Measurements from ENCODE around the gene SLC5A7. TPM values are rescaled to one million over a fixed set of nuclear protein-coding genes. Genes with fewer than 3 reads are reported as not detected.

SLC5A7 gene
- total and polyA plus RNA-seq, 4 donors = 0.06 to 2.1 (median 0.44) TPM

DNA sequence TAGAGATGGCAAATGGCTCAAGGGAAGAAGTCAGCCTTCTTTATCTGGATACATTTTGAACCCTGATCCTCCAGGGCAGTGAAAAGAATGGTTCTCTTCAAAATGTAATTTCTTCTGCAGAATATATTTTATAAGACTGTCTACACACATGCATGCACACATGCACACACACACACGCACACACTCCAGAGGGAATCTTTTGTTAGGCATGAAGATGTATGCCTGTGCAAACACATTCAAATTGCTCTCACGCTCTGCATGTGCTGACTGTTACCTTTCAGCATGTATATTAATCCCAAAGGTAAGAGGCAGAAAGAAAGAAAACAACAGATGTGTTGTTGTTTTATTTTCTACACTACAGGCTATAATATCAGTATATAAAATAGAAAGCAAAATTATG is 43.2 kb downstream of the SLC5A7 start:
- no peak overlapping the region for H3K27ac ChIP-seq (ENCODE audit: low read depth in 1 of 2, low read length in 1 of 2)
- WGBS, 2 donors = 87 to 92% methylated on average over 2 of the region's 2 CpGs
- no peaks in the 10 kb centered on the region for H3K27me3 ChIP-seq (ENCODE audit: control insufficient read depth in 3 of 3, insufficient read depth in 3 of 3, low read length in 2 of 3)
- no peak overlapping the region for H3K9ac ChIP-seq (ENCODE audit: insufficient read depth in 1 of 2, low read length in 2 of 2)
- no peak overlapping the region for H3K4me3 ChIP-seq
- ATAC-seq (ENCODE audit: insufficient read depth, low FRiP score) = no peak
- H3K9me3 ChIP-seq (ENCODE audit: control insufficient read depth in 4 of 4, insufficient read depth in 3 of 4, low read length in 3 of 4) = no peaks in the 10 kb centered on the region
- peak in 2 of 3 donors; percentile 6 to 18 for DNase-seq
- peaks cover 0 to 13% (median 0%) of the 10 kb centered on the region in 5 donors for H3K4me1 ChIP-seq (ENCODE audit: control insufficient read depth in 5 of 5, insufficient read depth in 5 of 5, low read length in 5 of 5)
- H3K36me3 ChIP-seq (ENCODE audit: control insufficient read depth in 4 of 4, insufficient read depth in 4 of 4, low read length in 4 of 4) = no peaks in the 10 kb centered on the region
- TF ChIP-seq, protein P1, sequence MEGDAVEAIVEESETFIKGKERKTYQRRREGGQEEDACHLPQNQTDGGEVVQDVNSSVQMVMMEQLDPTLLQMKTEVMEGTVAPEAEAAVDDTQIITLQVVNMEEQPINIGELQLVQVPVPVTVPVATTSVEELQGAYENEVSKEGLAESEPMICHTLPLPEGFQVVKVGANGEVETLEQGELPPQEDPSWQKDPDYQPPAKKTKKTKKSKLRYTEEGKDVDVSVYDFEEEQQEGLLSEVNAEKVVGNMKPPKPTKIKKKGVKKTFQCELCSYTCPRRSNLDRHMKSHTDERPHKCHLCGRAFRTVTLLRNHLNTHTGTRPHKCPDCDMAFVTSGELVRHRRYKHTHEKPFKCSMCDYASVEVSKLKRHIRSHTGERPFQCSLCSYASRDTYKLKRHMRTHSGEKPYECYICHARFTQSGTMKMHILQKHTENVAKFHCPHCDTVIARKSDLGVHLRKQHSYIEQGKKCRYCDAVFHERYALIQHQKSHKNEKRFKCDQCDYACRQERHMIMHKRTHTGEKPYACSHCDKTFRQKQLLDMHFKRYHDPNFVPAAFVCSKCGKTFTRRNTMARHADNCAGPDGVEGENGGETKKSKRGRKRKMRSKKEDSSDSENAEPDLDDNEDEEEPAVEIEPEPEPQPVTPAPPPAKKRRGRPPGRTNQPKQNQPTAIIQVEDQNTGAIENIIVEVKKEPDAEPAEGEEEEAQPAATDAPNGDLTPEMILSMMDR (IDR thresholded peaks at IDR 0.05; ENCODE audit: control extremely low read depth, extremely low read depth) = no peak

- Histone ChIP-seq H3K27me3 (ENCODE audit: control insufficient read depth in 3 of 3, insufficient read depth in 3 of 3, low read length in 2 of 3) (no peaks in the 10 kb centered on the region), H3K9ac (ENCODE audit: insufficient read depth in 1 of 2, low read length in 2 of 2) (no peak overlapping the region), H3K27ac (ENCODE audit: low read depth in 1 of 2, low read length in 1 of 2) (no peak overlapping the region), H3K4me1 (ENCODE audit: control insufficient read depth in 5 of 5, insufficient read depth in 5 of 5, low read length in 5 of 5) (peaks cover 0 to 13% (median 0%) of the 10 kb centered on the region in 5 donors), H3K9me3 (ENCODE audit: control insufficient read depth in 4 of 4, insufficient read depth in 3 of 4, low read length in 3 of 4) (no peaks in the 10 kb centered on the region), H3K4me3 (no peak overlapping the region), H3K36me3 (ENCODE audit: control insufficient read depth in 4 of 4, insufficient read depth in 4 of 4, low read length in 4 of 4) (no peaks in the 10 kb centered on the region)
- DNase-seq = peak in 2 of 3 donors; percentile 49 to 70
- TF ChIP-seq, protein P1 (IDR thresholded peaks at IDR 0.05; ENCODE audit: control extremely low read depth, extremely low read depth) = no peak
- ATAC-seq (ENCODE audit: insufficient read depth, low FRiP score) = no peak
- 61 to 75% methylated on average over 2 of the region's 2 CpGs for WGBS, 2 donors
Measured at GRCh38 chr2:108029912-108030311, 43.6 kb downstream of the SLC5A7 start.

- Histone ChIP-seq H3K9me3 (ENCODE audit: control insufficient read depth in 4 of 4, insufficient read depth in 3 of 4, low read length in 3 of 4) (no peaks in the 10 kb centered on the region), H3K36me3 (ENCODE audit: control insufficient read depth in 4 of 4, insufficient read depth in 4 of 4, low read length in 4 of 4) (no peaks in the 10 kb centered on the region), H3K27ac (ENCODE audit: low read depth in 1 of 2, low read length in 1 of 2) (no peak overlapping the region), H3K27me3 (ENCODE audit: control insufficient read depth in 3 of 3, insufficient read depth in 3 of 3, low read length in 2 of 3) (no peaks in the 10 kb centered on the region), H3K4me3 (no peak overlapping the region), H3K9ac (ENCODE audit: insufficient read depth in 1 of 2, low read length in 2 of 2) (no peak overlapping the region), H3K4me1 (ENCODE audit: control insufficient read depth in 5 of 5, insufficient read depth in 5 of 5, low read length in 5 of 5) (peaks cover 0 to 13% (median 0%) of the 10 kb centered on the region in 5 donors)
- TF ChIP-seq, protein P1 (IDR thresholded peaks at IDR 0.05; ENCODE audit: control extremely low read depth, extremely low read depth) = no peak
- ATAC-seq (ENCODE audit: insufficient read depth, low FRiP score) (no peak), DNase-seq (no peak)
- 95 to 100% methylated on average over 19 to 23 of the region's 23 CpGs for WGBS, 2 donors
Measured at GRCh38 chr2:108031471-108031941, 45.2 kb downstream of the SLC5A7 start.

- no peaks in the 10 kb centered on the region for H3K36me3 ChIP-seq (ENCODE audit: control insufficient read depth in 4 of 4, insufficient read depth in 4 of 4, low read length in 4 of 4)
- H3K9ac ChIP-seq (ENCODE audit: insufficient read depth in 1 of 2, low read length in 2 of 2) = no peak overlapping the region
- H3K9me3 ChIP-seq (ENCODE audit: control insufficient read depth in 4 of 4, insufficient read depth in 3 of 4, low read length in 3 of 4) = no peaks in the 10 kb centered on the region
- ATAC-seq (ENCODE audit: insufficient read depth, low FRiP score) (no peak), DNase-seq (no peak)
- TF ChIP-seq, protein P1 (IDR thresholded peaks at IDR 0.05; ENCODE audit: control extremely low read depth, extremely low read depth) = no peak
- H3K4me1 ChIP-seq (ENCODE audit: control insufficient read depth in 5 of 5, insufficient read depth in 5 of 5, low read length in 5 of 5) = peaks cover 0 to 5% (median 0%) of the 10 kb centered on the region in 5 donors
- H3K4me3 ChIP-seq = no peak overlapping the region
- H3K27ac ChIP-seq (ENCODE audit: low read depth in 1 of 2, low read length in 1 of 2) = no peak overlapping the region
- H3K27me3 ChIP-seq (ENCODE audit: control insufficient read depth in 3 of 3, insufficient read depth in 3 of 3, low read length in 2 of 3) = no peaks in the 10 kb centered on the region
Measured at GRCh38 chr2:108034843-108035242, 48.5 kb downstream of the SLC5A7 start.

Measured in lung (tissue), 12 donors.